HG03139 (cell line): ENCODE data around the gene IER2.
"Not testable (repeated sequence)": the region's sequence is repeated elsewhere in the genome, so short reads cannot be mapped to it uniquely, and the experiment has no call there.

Experiments
- ATAC-seq: cut with Tn5 transposase; IDR thresholded peaks from one replicate; pipeline ENCODE4 v1.9.1; 2021; ENCODE audit not compliant: unreplicated experiment

IER2 gene

GRCh38 chr19:13195678-13196077 is 45.5 kb downstream of the IER2 start:
- no peak for ATAC-seq

- no peak for ATAC-seq
Observed at GRCh38 chr19:13198634-13199033, 48.4 kb downstream of the IER2 start.

GRCh38 chr19:13202112-13202511 is 51.9 kb downstream of the IER2 start:
- ATAC-seq, result not testable (repeated sequence)
